SK-N-SH (cell line): Measurements from ENCODE around the gene WNT5A. TPM values are rescaled to one million over a fixed set of nuclear protein-coding genes. Genes with fewer than 3 reads are reported as not detected.

Source experiments
- CTCF ChIA-PET: fragments of 300-600, 350-600 bp; formaldehyde crosslinking; extraction: SDS; loops from one replicate; lab custom pipeline; 2021; lab: Yijun Ruan, JAX
- POLR2A ChIA-PET: fragments of 350-600 bp; sonication (Branson Sonifier 250); formaldehyde crosslinking; extraction: SDS; loops from one replicate; lab custom pipeline; 2020; ENCODE audit warnings: antibody characterized with exemption, inconsistent platforms; lab: Yijun Ruan, JAX
- DNase-seq: peaks from one replicate; pipeline ENCODE4 v3.0.0; 2012
- H2AFZ ChIP-seq: fragments of 200-600 bp; sonication (generic); 2 replicates; pipeline ENCODE4 v1.8.1; 2016; ENCODE audit warnings: antibody characterized with exemption, mild to moderate bottlenecking, low read depth
- H3F3A ChIP-seq: fragments of 200-600 bp; sonication (generic); replicated peaks from 2 replicates; pipeline ENCODE3; 2016; ENCODE audit warnings: antibody characterized with exemption, mild to moderate bottlenecking; ENCODE audit not compliant: insufficient read depth
- H3K27ac ChIP-seq, 2 experiments: fragments of 200-500 bp in 1 of 2; fragments of 200-600 bp in 1 of 2; sonication (Bioruptor generic) in 1 of 2; sonication (generic), shearing (Covaris generic) in 1 of 2; 2 replicates each; pipeline versions ENCODE4 v1.5.1 to v1.6.1; 2014 to 2016; ENCODE audit warnings: low read depth in 2 of 2, inconsistent platforms in 1 of 2, low read length in 1 of 2, mild to moderate bottlenecking in 1 of 2, mixed read lengths in 1 of 2
- H3K27me3 ChIP-seq: fragments of 200-600 bp; sonication (generic), shearing (Covaris generic); 2 replicates; pipeline ENCODE4 v1.6.1; 2016; ENCODE audit warnings: mixed run types; ENCODE audit not compliant: insufficient read depth
- H3K36me3 ChIP-seq, 2 experiments: fragments of 200-500 bp in 1 of 2; fragments of 200-600 bp in 1 of 2; sonication (Bioruptor generic) in 1 of 2; sonication (generic) in 1 of 2; replicated peaks in 1 of 2; 2 replicates each; pipeline versions ENCODE3 to v1.5.1; 2014 to 2016; ENCODE audit warnings: low read length in 1 of 2, mild to moderate bottlenecking in 1 of 2; ENCODE audit not compliant: insufficient read depth in 2 of 2, control insufficient read depth in 1 of 2
- H3K4me1 ChIP-seq, 2 experiments: fragments of 200-500 bp in 1 of 2; fragments of 200-600 bp in 1 of 2; sonication (Bioruptor generic) in 1 of 2; sonication (generic), shearing (Covaris generic) in 1 of 2; 2 replicates each; pipeline versions ENCODE4 v1.5.1 to v1.6.1; 2014 to 2016; ENCODE audit warnings: low read depth in 1 of 2, low read length in 1 of 2, mixed run types in 1 of 2; ENCODE audit not compliant: insufficient read depth in 2 of 2, control insufficient read depth in 1 of 2
- H3K4me2 ChIP-seq: fragments of 200-600 bp; sonication (generic), shearing (Covaris generic); 2 replicates; pipeline ENCODE4 v1.6.1; 2017; ENCODE audit warnings: mixed run types
- H3K4me3 ChIP-seq, 2 experiments: fragments of 200-500 bp in 1 of 2; fragments of 200-600 bp in 1 of 2; sonication (Bioruptor generic) in 1 of 2; sonication (generic), shearing (Covaris generic) in 1 of 2; 2 replicates each; pipeline versions ENCODE4 v1.5.1 to v1.8.1; 2014 to 2016; ENCODE audit warnings: low read depth in 2 of 2, inconsistent platforms in 1 of 2, low read length in 1 of 2, mild to moderate bottlenecking in 1 of 2, mixed read lengths in 1 of 2, moderate library complexity in 1 of 2
- H3K79me2 ChIP-seq: fragments of 200-600 bp; sonication (generic); 2 replicates; pipeline ENCODE4 v1.8.1; 2017; ENCODE audit warnings: mild to moderate bottlenecking; ENCODE audit not compliant: insufficient read depth
- H3K9ac ChIP-seq: fragments of 200-600 bp; sonication (generic); 2 replicates; pipeline ENCODE4 v1.6.1; 2017; ENCODE audit warnings: mixed run types
- H3K9me2 ChIP-seq: fragments of 200-600 bp; sonication (generic); 2 replicates; pipeline ENCODE4 v1.6.1; 2017; ENCODE audit warnings: mixed run types
- H3K9me3 ChIP-seq: fragments of 200-600 bp; sonication (generic); 2 replicates; pipeline ENCODE4 v1.6.1; 2017; ENCODE audit warnings: mixed run types, mild to moderate bottlenecking, moderate library complexity
- H4K20me1 ChIP-seq: fragments of 200-600 bp; sonication (generic); 2 replicates; pipeline ENCODE4 v1.6.1; 2017; ENCODE audit warnings: mild to moderate bottlenecking, mixed run types; ENCODE audit not compliant: insufficient read depth
- EP300 ChIP-seq, 2 experiments: IDR thresholded peaks; 2 replicates each; pipeline versions ENCODE4 v1.4.0 to v1.6.1; 2012; ENCODE audit warnings: borderline replicate concordance in 1 of 2, low read depth in 1 of 2, low read length in 1 of 2
- FOSL2 ChIP-seq: IDR thresholded peaks from 2 replicates; pipeline ENCODE4 v1.4.0; 2012; ENCODE audit warnings: low read depth, mild to moderate bottlenecking, moderate library complexity, borderline replicate concordance
- FOXM1 ChIP-seq: IDR thresholded peaks from 2 replicates; pipeline ENCODE4 v1.4.0; 2012; ENCODE audit warnings: low read depth, mild to moderate bottlenecking
- GABPA ChIP-seq: IDR thresholded peaks from 2 replicates; pipeline ENCODE4 v1.4.0; 2012; ENCODE audit warnings: low read depth, mild to moderate bottlenecking
- MEF2A ChIP-seq: IDR thresholded peaks from 2 replicates; pipeline ENCODE4 v1.4.0; 2012; ENCODE audit warnings: low read depth, borderline replicate concordance
- NFIC ChIP-seq: IDR thresholded peaks from 2 replicates; pipeline ENCODE4 v1.4.0; 2012; ENCODE audit warnings: borderline replicate concordance
- POLR2AphosphoS5 ChIP-seq: IDR thresholded peaks from 2 replicates; pipeline ENCODE4 v1.6.1; 2012; ENCODE audit warnings: low read depth, low read length
- SIN3A ChIP-seq: IDR thresholded peaks from 2 replicates; pipeline ENCODE4 v1.6.1; 2012; ENCODE audit warnings: low read depth, mild to moderate bottlenecking, low read length, moderate library complexity, borderline replicate concordance
- USF1 ChIP-seq: IDR thresholded peaks from 2 replicates; pipeline ENCODE4 v1.4.0; 2012; ENCODE audit warnings: low read depth, borderline replicate concordance
- USF2 ChIP-seq: fragments of 150-350 bp; IDR thresholded peaks from 2 replicates; pipeline ENCODE4 v1.6.1; 2017; ENCODE audit warnings: antibody characterized with exemption, low read length, low read depth, borderline replicate concordance
- ZBTB33 ChIP-seq: IDR thresholded peaks from 2 replicates; pipeline ENCODE4 v1.4.0; 2012; ENCODE audit warnings: low read depth, borderline replicate concordance
- WGBS: methylation state at CpG from one replicate; pipeline ENCODE4 v1.1.6; 2017; ENCODE audit warnings: low lambda C conversion rate; 5-methylcytosine and 5-hydroxymethylcytosine counted together
- polyA plus RNA-seq, 3 experiments: library from polyadenylated mRNA; depleted of rRNA; stranded (reverse); fragments of >200 nt; gene quantifications; 2 replicates each; pipeline ENCODE4 v1.2.3, GENCODE V29; 2012

Gene WNT5A
- polyA plus RNA-seq, 1 of the 3 experiments (the other 2 are of a cell fraction), result 30.7 TPM

GRCh38 chr3:55497250-55497649 lies 10.1 kb upstream of the WNT5A start:
- no peak for TF ChIP-seq EP300 (IDR thresholded peaks at IDR 0.05; ENCODE audit: borderline replicate concordance in 1 of 2, low read depth in 1 of 2, low read length in 1 of 2)
- no peak for TF ChIP-seq FOSL2
- TF ChIP-seq NFIC, result no peak
- TF ChIP-seq POLR2AphosphoS5, result no peak
- TF ChIP-seq GABPA, result no peak
- CTCF ChIA-PET, result interaction anchor here (0.6 kb wide), 1 partner anchor 252 kb away, joined by 3 read pairs; no protein-coding TSS in a partner anchor
- H3K9me2 ChIP-seq, result no peaks in the 10 kb centered on the region

GRCh38 chr3:55494976-55495375 lies 7.9 kb upstream of the WNT5A start:
- H3K9me3 ChIP-seq, result no peaks in the 10 kb centered on the region
- no peaks in the 10 kb centered on the region for H3K79me2 ChIP-seq
- no peak overlapping the region for H3K27ac ChIP-seq
- 71% methylated on average over 2 of the region's 2 CpGs for WGBS
- H3K4me3 ChIP-seq, result no peak overlapping the region
- no peaks in the 10 kb centered on the region for H3K9me2 ChIP-seq
- H3K9ac ChIP-seq, result no peak overlapping the region
- H3F3A ChIP-seq, result peaks cover 12% of the 10 kb centered on the region
- H4K20me1 ChIP-seq, result no peaks in the 10 kb centered on the region
- ChIA-PET CTCF (interaction anchor here (2.9 kb wide), 1 partner anchor 757 kb away, joined by 6 read pairs; no protein-coding TSS in a partner anchor), POLR2A (no interaction called here)
- H3K36me3 ChIP-seq, result no peaks in the 10 kb centered on the region
- H2AFZ ChIP-seq, result no peak overlapping the region
- no peaks in the 10 kb centered on the region for H3K27me3 ChIP-seq
- no peak for TF ChIP-seq MEF2A
- TF ChIP-seq FOXM1, result no peak
- TF ChIP-seq USF2, result no peak
- no peak for TF ChIP-seq ZBTB33
- no peak for TF ChIP-seq SIN3A
- TF ChIP-seq USF1, result no peak
- H3K4me1 ChIP-seq, result peaks cover 7 to 11% of the 10 kb centered on the region in 2 experiments
- no peak for DNase-seq
- no peak overlapping the region for H3K4me2 ChIP-seq

More at GRCh38 chr3:55497250-55497649, 10.1 kb upstream of the WNT5A start:
- POLR2A ChIA-PET, result no interaction called here
- H4K20me1 ChIP-seq, result no peaks in the 10 kb centered on the region
- no peaks in the 10 kb centered on the region for H3K4me1 ChIP-seq
- no peaks in the 10 kb centered on the region for H3K36me3 ChIP-seq
- H3K9ac ChIP-seq, result no peak overlapping the region
- DNase-seq, result no peak
- H3K4me2 ChIP-seq, result no peak overlapping the region
- H3K27ac ChIP-seq, result no peak overlapping the region
- H3K27me3 ChIP-seq, result no peaks in the 10 kb centered on the region
- H3F3A ChIP-seq, result no peaks in the 10 kb centered on the region
- H3K79me2 ChIP-seq, result no peaks in the 10 kb centered on the region
- no peak overlapping the region for H3K4me3 ChIP-seq
- no peak overlapping the region for H2AFZ ChIP-seq
- H3K9me3 ChIP-seq, result no peaks in the 10 kb centered on the region
